Activated CD8-positive, alpha-beta memory T cell treated with anti-CD3 and anti-CD28 coated beads for 24 hours (primary cell): ENCODE data around the gene ANOS1.
"Not testable (repeated sequence)": the region's sequence is repeated elsewhere in the genome, so short reads cannot be mapped to it uniquely, and the experiment has no call there.

Source experiments
- DNase-seq: peaks from one replicate; pipeline ENCODE4 v3.0.0-alpha.2; 2020

Gene ANOS1

GRCh38 chrX:8591501-8591900 lies 140.4 kb downstream of the ANOS1 start:
- no peak for DNase-seq

DNA sequence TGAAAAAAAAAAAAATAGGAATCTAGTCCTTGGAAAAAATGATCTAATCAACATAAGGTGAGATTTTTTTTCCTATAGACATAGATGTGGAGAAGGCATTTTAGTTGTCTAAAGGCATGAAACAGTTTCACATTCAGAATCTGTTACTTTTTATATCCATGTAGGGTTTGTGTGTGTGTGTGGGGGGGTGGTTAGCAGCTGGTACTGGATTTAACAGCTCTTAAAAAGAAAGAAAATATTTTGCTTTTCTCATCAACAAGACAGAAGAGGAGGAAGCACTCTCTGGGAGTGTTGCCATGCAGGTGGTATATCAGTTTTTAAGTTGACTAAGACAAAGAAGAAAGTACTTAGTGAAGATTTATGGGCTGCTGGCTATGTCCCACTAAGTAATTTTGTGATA lies 145.0 kb downstream of the ANOS1 start:
- no peak for DNase-seq

- DNase-seq, result no peak
Observed at GRCh38 chrX:8579602-8580001, 152.3 kb downstream of the ANOS1 start.

GRCh38 chrX:8576821-8577220 lies 155.1 kb downstream of the ANOS1 start:
- no peak for DNase-seq

- DNase-seq, result no peak
Observed at GRCh38 chrX:8565729-8566128, 166.2 kb downstream of the ANOS1 start.

DNA sequence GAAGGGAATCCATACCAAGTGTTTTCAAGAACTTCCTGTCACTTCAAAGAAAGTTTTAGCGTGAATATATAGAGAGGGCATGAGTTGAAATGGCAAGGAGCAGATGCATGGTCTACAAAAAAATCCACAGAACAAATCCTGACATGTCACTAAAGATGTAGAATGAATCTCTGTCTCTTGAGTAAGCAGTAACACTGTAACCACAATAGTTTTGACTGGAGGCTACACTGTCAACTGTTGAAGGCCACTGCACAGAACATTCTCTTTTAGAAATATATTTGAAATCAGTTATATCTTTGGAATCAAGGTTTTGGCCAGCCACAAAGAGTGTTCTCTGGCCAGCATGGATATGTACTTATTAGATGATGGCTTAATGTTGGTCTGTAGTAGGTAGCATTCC lies 183.5 kb downstream of the ANOS1 start:
- no peak for DNase-seq

- no peak for DNase-seq
Observed at GRCh38 chrX:8546715-8547114, 185.2 kb downstream of the ANOS1 start.

- DNase-seq, result no peak
Observed at GRCh38 chrX:8520791-8521190, 211.1 kb downstream of the ANOS1 start.

GRCh38 chrX:8520178-8520577 lies 211.8 kb downstream of the ANOS1 start:
- no peak for DNase-seq

GRCh38 chrX:8504451-8504850 lies 227.5 kb downstream of the ANOS1 start:
- DNase-seq, result no peak

- not testable (repeated sequence) for DNase-seq
Observed at GRCh38 chrX:8502101-8502500, 229.8 kb downstream of the ANOS1 start.

DNA sequence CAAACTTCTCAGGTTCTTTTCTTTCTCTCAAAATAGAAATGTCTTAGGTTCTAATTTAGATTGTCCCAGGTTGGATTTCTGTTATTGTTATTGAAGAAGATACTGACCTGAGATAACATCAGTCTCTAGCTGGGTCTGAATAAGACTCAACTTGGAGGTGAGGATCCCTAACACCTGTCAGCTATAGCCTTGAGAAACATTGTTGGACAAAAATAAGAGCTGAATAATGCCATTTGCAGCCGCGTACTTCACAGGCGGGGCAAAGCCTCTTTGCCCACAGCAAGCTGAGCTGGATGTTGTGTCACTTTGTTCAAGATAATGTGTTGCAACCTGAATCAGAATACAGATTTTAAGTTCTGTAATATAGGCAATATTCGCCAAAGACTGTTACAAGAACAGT lies 231.7 kb downstream of the ANOS1 start:
- DNase-seq, result no peak

GRCh38 chrX:8495036-8495435 lies 236.9 kb downstream of the ANOS1 start:
- DNase-seq, result not testable (repeated sequence)

DNA sequence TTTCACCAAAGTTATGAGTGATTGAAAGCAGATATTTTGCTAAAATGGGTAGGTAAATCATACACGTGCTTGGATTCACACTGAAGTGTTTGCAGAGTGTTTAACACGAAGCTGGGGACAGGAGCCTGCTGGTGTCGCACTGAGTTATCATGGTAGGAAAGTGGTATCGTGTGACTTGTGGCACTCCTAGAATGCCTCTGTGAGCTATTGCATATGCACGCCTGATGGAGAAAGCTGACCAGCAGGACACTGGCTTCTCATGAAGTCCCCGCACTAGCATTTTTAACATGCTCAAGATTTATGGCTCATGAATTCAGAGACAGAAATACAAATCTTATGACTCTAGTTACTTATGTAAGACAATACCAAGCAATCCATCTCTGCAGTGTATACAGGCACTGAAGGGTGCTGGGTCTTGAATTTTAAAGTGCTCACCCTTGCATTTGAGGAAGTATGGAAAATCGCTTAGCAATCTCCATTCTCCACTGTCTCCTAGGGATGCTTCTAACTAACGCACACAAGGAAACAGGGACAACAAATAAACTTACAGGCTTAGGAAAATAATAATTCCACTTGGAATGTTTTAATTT lies 247.5 kb downstream of the ANOS1 start:
- DNase-seq, result no peak
